ENCODE data around the gene SELENOM.
"Not testable (repeated sequence)": the region's sequence is repeated elsewhere in the genome, so short reads cannot be mapped to it uniquely, and the experiment has no call there.

Gene SELENOM

GRCh38 chr22:31073125-31073524 is 34.2 kb downstream of the SELENOM start:
- not testable (repeated sequence) for DNase-seq

GRCh38 chr22:31069691-31070314 is 37.6 kb downstream of the SELENOM start:
- DNase-seq: not testable (repeated sequence)

GRCh38 chr22:31068970-31069369 is 38.4 kb downstream of the SELENOM start:
- no peak for DNase-seq

GRCh38 chr22:31064369-31064768 is 43.0 kb downstream of the SELENOM start:
- no peak for DNase-seq

- DNase-seq: no peak
These were observed 44.7 kb downstream of the SELENOM start for GRCh38 chr22:31062566-31063230.

GRCh38 chr22:31059663-31060062 is 47.7 kb downstream of the SELENOM start:
- not testable (repeated sequence) for DNase-seq

- DNase-seq: no peak
These were observed 50.3 kb downstream of the SELENOM start for GRCh38 chr22:31056986-31057599.

- DNase-seq: no peak
These were observed 51.7 kb downstream of the SELENOM start for GRCh38 chr22:31055635-31056159.

- no peak for DNase-seq
These were observed 52.2 kb downstream of the SELENOM start for GRCh38 chr22:31055117-31055634.

Measured in CD4-positive, alpha-beta T cell treated with Interleukin-15 for 1 hour (primary cell).